ENCODE measurements around the gene PIGU. TPM values are rescaled to one million over a fixed set of nuclear protein-coding genes. Genes with fewer than 3 reads are reported as not detected.
A peak's percentile ranks its signal among the peaks of the same experiment; 100 is the strongest.

The PIGU gene
- total and polyA plus RNA-seq, 5 donors from 2014 or later = 9.7 to 44.6 (median 35.5) TPM

DNA sequence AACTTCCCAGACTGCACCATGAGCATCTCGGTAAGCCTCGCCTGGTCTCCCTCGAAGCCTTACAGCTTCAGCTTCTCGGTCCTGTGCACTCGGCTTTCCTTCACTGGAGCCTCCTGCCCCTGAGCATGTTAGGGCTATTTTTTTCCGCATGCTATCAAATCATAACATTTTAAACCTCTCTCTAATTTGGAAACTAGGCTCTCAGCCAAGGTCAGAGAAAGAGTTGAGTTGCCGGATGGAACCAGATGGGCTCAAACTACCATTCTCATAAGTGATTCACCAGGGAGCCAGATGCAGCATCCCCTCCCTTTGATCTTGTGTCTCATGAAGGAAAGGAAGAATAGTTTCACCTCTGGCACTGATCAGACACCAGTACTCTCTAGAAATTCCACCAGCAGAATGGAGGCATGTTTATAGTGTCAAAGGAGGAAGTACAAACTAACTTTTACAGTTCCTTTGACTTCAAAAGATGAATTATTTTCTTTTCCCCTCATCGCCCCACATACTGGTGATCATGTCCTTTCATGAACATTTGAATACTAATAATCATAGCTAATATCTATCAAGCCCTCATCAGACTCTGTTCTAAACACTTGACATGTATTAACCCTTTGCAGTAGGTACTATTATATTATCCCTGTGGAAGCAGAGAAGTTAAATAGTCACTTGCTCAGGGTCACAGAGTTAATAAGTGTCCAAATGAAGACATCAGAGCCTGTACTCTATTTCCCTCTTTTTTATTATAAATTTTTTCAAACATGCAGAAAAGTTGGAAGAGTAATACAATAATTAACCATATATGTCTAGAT lies 71.7 kb downstream of the PIGU start:
- Histone ChIP-seq H3K9me3 (ENCODE audit: control insufficient read depth in 2 of 2, low read length in 2 of 2) (no peaks in the 10 kb centered on the region), H3K27ac (ENCODE audit: insufficient read depth, low read length, poor library complexity, severe bottlenecking) (no peak overlapping the region), H3K36me3 (ENCODE audit: control insufficient read depth, insufficient read depth, low read length) (peaks cover 4% of the 10 kb centered on the region), H3K4me3 (ENCODE audit: low read depth, low read length) (no peak overlapping the region), H3K4me1 (ENCODE audit: control insufficient read depth, insufficient read depth, low read length, poor library complexity, severe bottlenecking) (no peaks in the 10 kb centered on the region), H3K27me3 (ENCODE audit: control insufficient read depth, insufficient read depth, low read length) (no peaks in the 10 kb centered on the region)
- H3K36me3 Mint-ChIP-seq = peaks cover 14% of the 10 kb centered on the region
- no peaks in the 10 kb centered on the region for H3K9me3 Mint-ChIP-seq
- no peaks in the 10 kb centered on the region for H3K27me3 Mint-ChIP-seq
- DNase-seq (no peak), ATAC-seq (ENCODE audit: low read depth in 2 of 2) (no peak)
- no peak overlapping the region for H3K27ac Mint-ChIP-seq
- peaks cover 0 to 11% (median 7%) of the 10 kb centered on the region in 4 donors for H3K4me1 Mint-ChIP-seq
- no peak overlapping the region for H3K4me3 Mint-ChIP-seq

DNA sequence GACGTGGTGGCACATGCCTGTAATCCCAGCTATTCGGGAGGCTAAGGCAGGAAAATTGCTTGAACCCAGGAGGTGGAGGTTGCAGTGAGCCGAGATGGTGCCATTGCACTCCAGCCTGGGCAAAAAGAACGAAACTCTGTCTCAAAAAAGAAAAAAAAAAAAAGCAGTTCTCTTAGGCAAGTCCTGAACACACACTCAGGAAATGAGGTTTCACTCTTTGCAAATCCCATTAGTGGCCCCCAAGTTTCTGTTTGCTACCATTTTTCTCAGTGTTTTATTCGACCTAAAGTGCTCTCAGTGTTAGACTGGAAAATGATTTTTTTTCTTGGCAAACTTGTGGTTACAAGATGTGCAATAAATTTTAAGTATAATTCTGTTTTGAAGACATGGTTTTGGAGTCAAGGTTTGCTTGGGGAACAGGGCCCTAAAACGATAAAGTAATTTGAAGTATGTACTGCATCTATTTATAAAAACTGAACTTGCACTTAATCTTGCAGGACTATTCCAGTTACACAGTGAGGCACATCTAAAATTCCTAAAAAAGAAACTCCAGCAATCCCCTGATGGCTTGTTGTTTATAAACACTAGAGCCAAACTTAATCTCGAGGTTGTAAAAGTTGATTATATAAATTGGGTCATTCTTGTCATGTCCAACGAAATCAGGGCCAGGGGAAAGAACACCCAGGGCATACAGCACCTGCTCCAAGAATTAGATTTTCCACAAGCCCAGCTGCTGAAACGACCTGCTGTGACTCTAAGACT lies 75.8 kb downstream of the PIGU start:
- Histone ChIP-seq H3K4me3 (ENCODE audit: low read depth, low read length) (no peak overlapping the region), H3K27ac (ENCODE audit: insufficient read depth, low read length, poor library complexity, severe bottlenecking) (no peak overlapping the region), H3K4me1 (ENCODE audit: control insufficient read depth, insufficient read depth, low read length, poor library complexity, severe bottlenecking) (no peaks in the 10 kb centered on the region), H3K36me3 (ENCODE audit: control insufficient read depth, insufficient read depth, low read length) (peaks cover 4% of the 10 kb centered on the region), H3K9me3 (ENCODE audit: control insufficient read depth in 2 of 2, low read length in 2 of 2) (no peaks in the 10 kb centered on the region), H3K27me3 (ENCODE audit: control insufficient read depth, insufficient read depth, low read length) (no peaks in the 10 kb centered on the region)
- Mint-ChIP-seq H3K4me1 (peaks cover 0 to 6% (median 2%) of the 10 kb centered on the region in 4 donors), H3K4me3 (no peak overlapping the region), H3K36me3 (peaks cover 8% of the 10 kb centered on the region), H3K27ac (no peak overlapping the region), H3K27me3 (no peaks in the 10 kb centered on the region), H3K9me3 (no peaks in the 10 kb centered on the region)
- ATAC-seq (ENCODE audit: low read depth in 2 of 2) (no peak), DNase-seq (no peak)

GRCh38 chr20:34595377-34596184 lies 81.3 kb downstream of the PIGU start:
- Histone ChIP-seq H3K4me3 (ENCODE audit: low read depth, low read length) (no peak overlapping the region), H3K36me3 (ENCODE audit: control insufficient read depth, insufficient read depth, low read length) (no peaks in the 10 kb centered on the region), H3K27me3 (ENCODE audit: control insufficient read depth, insufficient read depth, low read length) (no peaks in the 10 kb centered on the region), H3K27ac (ENCODE audit: insufficient read depth, low read length, poor library complexity, severe bottlenecking) (no peak overlapping the region), H3K9me3 (ENCODE audit: control insufficient read depth in 2 of 2, low read length in 2 of 2) (no peaks in the 10 kb centered on the region), H3K4me1 (ENCODE audit: control insufficient read depth, insufficient read depth, low read length, poor library complexity, severe bottlenecking) (no peaks in the 10 kb centered on the region)
- Mint-ChIP-seq H3K4me1 (peaks cover 0 to 9% (median 0%) of the 10 kb centered on the region in 4 donors), H3K27me3 (no peaks in the 10 kb centered on the region), H3K4me3 (no peak overlapping the region), H3K9me3 (no peaks in the 10 kb centered on the region), H3K27ac (no peak overlapping the region), H3K36me3 (peaks cover 6% of the 10 kb centered on the region)
- no peak for ATAC-seq (ENCODE audit: low read depth in 2 of 2)
- no peak for DNase-seq

DNA sequence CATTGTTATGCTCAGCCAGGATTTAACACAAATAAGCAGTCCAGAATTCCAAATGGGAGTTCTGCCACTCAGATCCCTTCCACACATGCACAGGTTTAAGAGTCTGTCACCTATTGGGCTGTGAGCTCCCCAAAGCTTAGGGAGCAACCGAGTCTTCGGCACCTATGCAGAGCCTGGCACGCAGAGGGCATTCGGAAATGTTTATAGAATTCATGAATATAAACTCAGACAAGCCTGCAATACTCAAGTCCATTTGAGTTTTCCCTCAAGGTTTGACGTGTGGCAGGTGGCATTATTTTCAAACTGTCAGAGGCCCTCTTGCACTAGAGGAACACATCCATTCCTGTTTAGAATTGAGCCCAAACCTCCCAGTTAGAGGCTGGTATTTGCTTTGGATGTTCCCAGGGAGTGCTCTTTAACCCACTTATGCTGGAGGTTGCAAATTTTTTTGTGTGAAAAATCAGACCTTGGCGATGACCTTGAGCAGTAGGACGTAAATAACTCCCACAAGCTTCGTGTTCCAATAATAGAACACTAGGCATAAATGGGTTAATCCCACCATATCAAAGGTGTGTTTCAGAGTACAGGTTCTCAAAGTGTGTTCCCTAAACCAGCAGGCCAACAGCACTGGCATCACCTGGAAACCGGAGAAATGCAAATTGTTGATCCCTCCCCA lies 90.3 kb downstream of the PIGU start:
- ATAC-seq (ENCODE audit: low read depth in 2 of 2) (no peak), DNase-seq (no peak)
- H3K4me3 ChIP-seq (ENCODE audit: low read depth, low read length) = no peak overlapping the region
- H3K27me3 Mint-ChIP-seq = no peaks in the 10 kb centered on the region
- H3K4me1 Mint-ChIP-seq = peaks cover 0 to 9% (median 4%) of the 10 kb centered on the region in 4 donors
- H3K27me3 ChIP-seq (ENCODE audit: control insufficient read depth, insufficient read depth, low read length) = no peaks in the 10 kb centered on the region
- H3K36me3 Mint-ChIP-seq = peaks cover 13% of the 10 kb centered on the region
- H3K27ac ChIP-seq (ENCODE audit: insufficient read depth, low read length, poor library complexity, severe bottlenecking) = no peak overlapping the region
- no peaks in the 10 kb centered on the region for H3K9me3 ChIP-seq (ENCODE audit: control insufficient read depth in 2 of 2, low read length in 2 of 2)
- H3K36me3 ChIP-seq (ENCODE audit: control insufficient read depth, insufficient read depth, low read length) = peaks cover 23% of the 10 kb centered on the region
- H3K9me3 Mint-ChIP-seq = no peaks in the 10 kb centered on the region
- peaks cover 6% of the 10 kb centered on the region for H3K4me1 ChIP-seq (ENCODE audit: control insufficient read depth, insufficient read depth, low read length, poor library complexity, severe bottlenecking)
- no peak overlapping the region for H3K27ac Mint-ChIP-seq
- H3K4me3 Mint-ChIP-seq = no peak overlapping the region

DNA sequence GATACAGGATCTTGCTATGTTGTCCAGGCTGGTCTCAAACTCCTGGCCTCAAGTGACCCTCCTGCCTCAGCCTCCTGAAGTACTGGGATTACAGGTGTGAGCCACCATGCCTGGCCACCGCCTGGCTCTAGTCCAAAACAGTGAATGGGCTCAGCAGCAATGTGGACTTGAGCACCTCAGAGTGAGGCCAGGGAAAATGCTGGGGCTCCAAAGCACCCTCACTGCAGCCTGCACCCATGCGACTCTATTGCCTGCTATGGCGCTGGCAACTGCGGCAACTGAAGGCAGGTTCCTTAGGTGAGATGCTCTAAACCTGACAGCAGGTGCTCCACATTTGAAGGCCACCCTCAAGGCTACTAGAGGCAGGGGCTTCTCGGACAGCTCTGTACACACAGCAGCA lies 91.9 kb downstream of the PIGU start:
- H3K36me3 Mint-ChIP-seq = peaks cover 18% of the 10 kb centered on the region
- H3K9me3 ChIP-seq (ENCODE audit: control insufficient read depth in 2 of 2, low read length in 2 of 2) = no peaks in the 10 kb centered on the region
- peaks cover 23% of the 10 kb centered on the region for H3K36me3 ChIP-seq (ENCODE audit: control insufficient read depth, insufficient read depth, low read length)
- H3K4me1 ChIP-seq (ENCODE audit: control insufficient read depth, insufficient read depth, low read length, poor library complexity, severe bottlenecking) = peaks cover 21% of the 10 kb centered on the region
- no peaks in the 10 kb centered on the region for H3K27me3 ChIP-seq (ENCODE audit: control insufficient read depth, insufficient read depth, low read length)
- peak overlapping the region in 1 of 4 donors; percentile 10 for H3K4me3 Mint-ChIP-seq
- no peaks in the 10 kb centered on the region for H3K27me3 Mint-ChIP-seq
- H3K4me3 ChIP-seq (ENCODE audit: low read depth, low read length) = no peak overlapping the region
- DNase-seq = no peak
- peak overlapping the region in 2 of 3 donors; percentile 6 to 24 for H3K27ac Mint-ChIP-seq
- no peak overlapping the region for H3K27ac ChIP-seq (ENCODE audit: insufficient read depth, low read length, poor library complexity, severe bottlenecking)
- ATAC-seq (ENCODE audit: low read depth in 2 of 2) = no peak
- peaks cover 6 to 25% (median 18%) of the 10 kb centered on the region in 4 donors for H3K4me1 Mint-ChIP-seq
- no peaks in the 10 kb centered on the region for H3K9me3 Mint-ChIP-seq

- H3K27me3 Mint-ChIP-seq = no peaks in the 10 kb centered on the region
- peaks cover 14 to 36% (median 27%) of the 10 kb centered on the region in 4 donors for H3K4me1 Mint-ChIP-seq
- H3K9me3 Mint-ChIP-seq = no peaks in the 10 kb centered on the region
- no peak overlapping the region for H3K4me3 Mint-ChIP-seq
- DNase-seq (no peak), ATAC-seq (ENCODE audit: low read depth in 2 of 2) (no peak)
- H3K27me3 ChIP-seq (ENCODE audit: control insufficient read depth, insufficient read depth, low read length) = no peaks in the 10 kb centered on the region
- H3K4me1 ChIP-seq (ENCODE audit: control insufficient read depth, insufficient read depth, low read length, poor library complexity, severe bottlenecking) = peaks cover 31% of the 10 kb centered on the region
- H3K27ac Mint-ChIP-seq = peak overlapping the region in 1 of 3 donors; percentile 59
- H3K36me3 Mint-ChIP-seq = peaks cover 18% of the 10 kb centered on the region
- no peak overlapping the region for H3K4me3 ChIP-seq (ENCODE audit: low read depth, low read length)
- H3K36me3 ChIP-seq (ENCODE audit: control insufficient read depth, insufficient read depth, low read length) = peaks cover 23% of the 10 kb centered on the region
- H3K27ac ChIP-seq (ENCODE audit: insufficient read depth, low read length, poor library complexity, severe bottlenecking) = no peak overlapping the region
- no peaks in the 10 kb centered on the region for H3K9me3 ChIP-seq (ENCODE audit: control insufficient read depth in 2 of 2, low read length in 2 of 2)
These were observed 93.3 kb downstream of the PIGU start for GRCh38 chr20:34583544-34583943.

DNA sequence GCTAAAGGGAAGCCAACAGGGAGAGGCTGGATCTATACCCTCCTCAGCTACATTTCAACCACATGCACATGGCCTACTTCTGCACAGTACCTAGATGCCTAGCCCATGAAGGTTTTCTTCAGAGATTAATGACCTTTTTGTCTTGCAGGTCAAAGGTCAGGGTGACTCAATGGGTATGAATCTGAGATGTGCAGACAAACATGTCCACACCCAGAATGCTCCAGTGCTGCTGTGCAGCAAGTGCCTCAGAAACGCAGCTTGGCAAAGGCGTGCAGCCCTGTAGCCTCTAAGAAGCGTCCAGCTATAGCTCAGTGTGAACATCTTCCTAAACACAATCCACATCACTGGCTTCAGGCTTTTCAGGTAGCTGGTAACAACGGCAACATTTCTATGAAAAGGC lies 94.0 kb downstream of the PIGU start:
- DNase-seq = no peak
- peaks cover 20% of the 10 kb centered on the region for H3K36me3 ChIP-seq (ENCODE audit: control insufficient read depth, insufficient read depth, low read length)
- peaks cover 14 to 40% (median 27%) of the 10 kb centered on the region in 4 donors for H3K4me1 Mint-ChIP-seq
- no peaks in the 10 kb centered on the region for H3K27me3 ChIP-seq (ENCODE audit: control insufficient read depth, insufficient read depth, low read length)
- no peaks in the 10 kb centered on the region for H3K9me3 Mint-ChIP-seq
- ATAC-seq (ENCODE audit: low read depth in 2 of 2) = no peak
- H3K27ac Mint-ChIP-seq = peak overlapping the region in 2 of 3 donors; percentile 85 to 93
- no peak overlapping the region for H3K4me3 Mint-ChIP-seq
- H3K27ac ChIP-seq (ENCODE audit: insufficient read depth, low read length, poor library complexity, severe bottlenecking) = no peak overlapping the region
- peaks cover 22% of the 10 kb centered on the region for H3K36me3 Mint-ChIP-seq
- H3K27me3 Mint-ChIP-seq = no peaks in the 10 kb centered on the region
- H3K9me3 ChIP-seq (ENCODE audit: control insufficient read depth in 2 of 2, low read length in 2 of 2) = no peaks in the 10 kb centered on the region
- no peak overlapping the region for H3K4me3 ChIP-seq (ENCODE audit: low read depth, low read length)
- peaks cover 31% of the 10 kb centered on the region for H3K4me1 ChIP-seq (ENCODE audit: control insufficient read depth, insufficient read depth, low read length, poor library complexity, severe bottlenecking)
